Testis (tissue), 3 donors: Measurements from ENCODE around the gene RHO. TPM values are rescaled to one million over a fixed set of nuclear protein-coding genes. Genes with fewer than 3 reads are reported as not detected.
"Not testable (repeated sequence)": the region's sequence is repeated elsewhere in the genome, so short reads cannot be mapped to it uniquely, and the experiment has no call there.

Source experiments
- DNase-seq: peaks from one replicate; pipeline ENCODE4 v3.0.0-alpha.2; 2019
- H3K27ac ChIP-seq, 2 donors: fragments of 200-600 bp; sonication (generic); one replicate each; pipeline ENCODE4 v1.5.1; 2019
- H3K27me3 ChIP-seq: fragments of 200-600 bp; sonication (generic); one replicate; pipeline ENCODE4 v1.5.1; 2019
- H3K36me3 ChIP-seq: fragments of 200-600 bp; sonication (generic); one replicate; pipeline ENCODE4 v1.5.1; 2017; ENCODE audit warnings: low read depth; ENCODE audit errors: missing control alignments
- H3K4me1 ChIP-seq: fragments of 200-600 bp; sonication (generic); one replicate; pipeline ENCODE4 v1.5.1; 2019
- H3K4me3 ChIP-seq, 2 donors: fragments of 200-600 bp; sonication (generic); one replicate each; pipeline ENCODE4 v1.5.1; 2017 to 2019
- H3K9me3 ChIP-seq: fragments of 200-600 bp; sonication (generic); one replicate; pipeline ENCODE4 v1.5.1; 2017
- CTCF ChIP-seq, 3 experiments: fragments of 450-650 bp in 2 of 3; fragments of 200-600 bp in 1 of 3; sonication (generic) in 1 of 3; IDR thresholded peaks; one replicate each; pipeline ENCODE4 v1.5.1; 2016 to 2019; ENCODE audit warnings: antibody characterized with exemption in 3 of 3, mild to moderate bottlenecking in 2 of 3, moderate library complexity in 1 of 3
- POLR2A ChIP-seq: fragments of 450-650 bp; IDR thresholded peaks from one replicate; pipeline ENCODE4 v1.6.1; 2017; ENCODE audit warnings: antibody characterized with exemption, mild to moderate bottlenecking, moderate library complexity
- WGBS, 2 donors: methylation state at CpG; one replicate each; pipeline ENCODE4 v1.1.5; 2018; 5-methylcytosine and 5-hydroxymethylcytosine counted together
- intact Hi-C: fragments of 100-400 bp; cut with DNase I; formaldehyde crosslinking; loops from one replicate; pipeline ENCODE4 v1.15.1; 2023; ENCODE audit warnings: low total_unique reads
- polyA plus RNA-seq: library from polyadenylated mRNA; stranded (reverse); fragments of 350-450 nt; fragmentation: Illumina TruSeq; extraction: RNeasy Lipid Tissue Mini Kit (QIAGEN cat#74804); gene quantifications from one replicate; pipeline ENCODE4 v1.2.3, GENCODE V29; 2014; ENCODE audit warnings: low read depth, low replicate concordance; ENCODE audit not compliant: insufficient read depth
- total RNA-seq, 2 donors: library from RNA; depleted of rRNA; stranded (reverse); fragments of >200 nt; gene quantifications; one replicate each; pipeline ENCODE4 v1.2.3, GENCODE V29; 2016

RHO gene
- total and polyA plus RNA-seq, 3 donors from 2014 or later: 0.25 TPM; not detected in 2

- no peak for DNase-seq
- no peak for TF ChIP-seq CTCF (IDR thresholded peaks at IDR 0.05)
- no peak for TF ChIP-seq POLR2A
- no peaks in the 10 kb centered on the region for H3K27me3 ChIP-seq
- no peak overlapping the region for H3K4me3 ChIP-seq
- no peaks in the 10 kb centered on the region for H3K36me3 ChIP-seq
- 94 to 96% methylated on average over 6 of the region's 6 CpGs for WGBS, 2 donors
- H3K9me3 ChIP-seq: no peaks in the 10 kb centered on the region
- no peak overlapping the region for H3K27ac ChIP-seq
- intact Hi-C loops: no loop called here
- H3K4me1 ChIP-seq: no peaks in the 10 kb centered on the region
Observed at GRCh38 chr3:129514563-129514962, 13.9 kb upstream of the RHO start.

- H3K36me3 ChIP-seq, intact Hi-C loops: not testable (repeated sequence)
Observed at GRCh38 chr3:129515108-129515820, 13.2 kb upstream of the RHO start.

DNA sequence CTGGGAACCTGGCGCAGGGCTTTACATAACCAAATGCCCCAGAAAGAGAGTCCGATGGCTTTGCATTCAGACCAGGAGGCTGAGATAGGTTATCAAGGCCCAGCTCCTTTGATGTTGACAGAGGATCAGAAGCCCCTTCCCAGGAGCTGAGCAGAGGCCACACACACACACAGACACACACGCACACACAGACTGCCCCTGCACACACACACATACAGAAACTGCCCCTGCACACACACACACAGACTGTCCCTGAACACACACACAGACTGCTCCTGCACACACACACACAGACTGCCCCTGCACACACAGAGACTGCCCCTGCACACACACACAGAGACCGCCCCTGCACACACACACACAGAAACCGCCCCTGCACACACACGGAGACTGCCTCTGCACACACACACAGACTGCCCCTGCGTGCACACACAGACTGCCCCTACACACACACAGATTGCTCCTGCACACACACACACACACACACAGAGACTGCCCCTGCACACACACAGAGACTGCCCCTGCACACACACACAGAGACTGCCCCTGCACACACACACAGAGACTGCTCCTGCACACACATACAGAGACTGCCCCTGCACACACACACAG lies 12.5 kb upstream of the RHO start:
- H3K4me1 ChIP-seq, H3K27ac ChIP-seq, intact Hi-C loops, H3K27me3 ChIP-seq, H3K36me3 ChIP-seq, H3K9me3 ChIP-seq, DNase-seq, H3K4me3 ChIP-seq: not testable (repeated sequence)
- 90 to 99% methylated on average over 6 to 7 of the region's 7 CpGs for WGBS, 2 donors

More at GRCh38 chr3:129515108-129515820, 13.2 kb upstream of the RHO start:
- H3K27ac ChIP-seq, H3K27me3 ChIP-seq, H3K4me3 ChIP-seq, DNase-seq, H3K4me1 ChIP-seq, H3K9me3 ChIP-seq: not testable (repeated sequence)
- 94 to 96% methylated on average over 9 to 17 of the region's 25 CpGs for whole genome bisulfite sequencing, 2 donors

- no peaks in the 10 kb centered on the region for H3K36me3 ChIP-seq
- no peaks in the 10 kb centered on the region for H3K9me3 ChIP-seq
- H3K27ac ChIP-seq: no peak overlapping the region
- WGBS, 2 donors: 43 to 96% methylated on average over 1 to 7 of the region's 7 CpGs
- TF ChIP-seq CTCF (IDR thresholded peaks at IDR 0.05) (no peak), POLR2A (no peak)
- no peaks in the 10 kb centered on the region for H3K4me1 ChIP-seq
- intact Hi-C loops: no loop called here
- no peaks in the 10 kb centered on the region for H3K27me3 ChIP-seq
- no peak overlapping the region for H3K4me3 ChIP-seq
- DNase-seq: no peak
Observed at GRCh38 chr3:129517516-129517915, 10.9 kb upstream of the RHO start.

DNA sequence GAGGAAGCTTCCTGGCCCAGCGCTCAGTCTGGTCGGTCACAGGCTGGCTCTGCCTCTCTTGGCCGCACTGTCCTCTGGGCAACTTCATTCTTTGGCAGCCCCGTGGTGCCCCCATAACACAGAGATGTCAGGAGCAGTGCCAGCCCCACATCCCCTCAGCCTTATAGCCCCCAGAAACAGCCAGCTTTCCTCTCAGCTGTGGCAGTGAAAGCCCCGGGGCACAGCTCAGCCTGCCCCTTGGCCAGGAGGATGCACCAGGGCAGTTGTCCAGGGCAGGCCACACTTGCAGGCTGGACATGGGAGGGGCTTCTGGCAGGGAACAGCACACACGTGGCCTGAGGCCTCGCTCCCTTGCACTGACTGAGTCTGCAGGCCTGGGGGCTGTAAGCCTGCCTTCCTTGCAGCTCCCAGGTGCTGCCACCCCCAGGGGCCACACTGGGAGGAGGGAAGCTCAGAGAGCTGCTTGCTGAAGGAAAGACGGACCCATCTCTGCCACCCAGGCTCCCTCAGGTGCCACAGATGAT lies 10.3 kb upstream of the RHO start:
- no peaks in the 10 kb centered on the region for H3K4me1 ChIP-seq

More for the DNA sequence above, 10.3 kb upstream of the RHO start:
- H3K27ac ChIP-seq: no peak overlapping the region
- H3K9me3 ChIP-seq: no peaks in the 10 kb centered on the region
- WGBS, 2 donors: 74 to 96% methylated on average over 4 to 8 of the region's 8 CpGs
- DNase-seq: no peak
- intact Hi-C loops: no loop called here
- TF ChIP-seq POLR2A: no peak
- no peak for TF ChIP-seq CTCF (IDR thresholded peaks at IDR 0.05)
- no peaks in the 10 kb centered on the region for H3K27me3 ChIP-seq
- H3K36me3 ChIP-seq: no peaks in the 10 kb centered on the region
- no peak overlapping the region for H3K4me3 ChIP-seq
